Neural cell (in vitro differentiated cells): ENCODE data around the gene SHROOM4. TPM values are rescaled to one million over a fixed set of nuclear protein-coding genes. Genes with fewer than 3 reads are reported as not detected.

Source experiments
- H2AFZ ChIP-seq: fragments of 200-600, 300-800 bp; sonication (generic), shearing (Covaris generic); 2 replicates; pipeline ENCODE4 v1.6.0; 2014; ENCODE audit warnings: low read depth, mild to moderate bottlenecking, antibody characterized with exemption, low read length, moderate library complexity
- H3F3A ChIP-seq: fragments of 200-600 bp; shearing (Covaris generic); 2 replicates; pipeline ENCODE4 v1.6.1; 2016; ENCODE audit warnings: mild to moderate bottlenecking, moderate library complexity, mixed read lengths, antibody characterized with exemption, low read length; ENCODE audit not compliant: insufficient read depth, poor library complexity, severe bottlenecking
- H3K27ac ChIP-seq: fragments of 200-600, 300-800 bp; sonication (generic), shearing (Covaris generic); 2 replicates; pipeline ENCODE4 v1.5.1; 2014; ENCODE audit warnings: mild to moderate bottlenecking, low read length, moderate library complexity
- H3K27me3 ChIP-seq: fragments of 300-800, 200-600 bp; sonication (generic), shearing (Covaris generic); 2 replicates; pipeline ENCODE4 v1.6.0; 2014; ENCODE audit warnings: mild to moderate bottlenecking, low read depth, low read length, moderate library complexity; ENCODE audit not compliant: insufficient read depth
- H3K36me3 ChIP-seq: fragments of 300-800, 200-600 bp; sonication (generic), shearing (Covaris generic); 2 replicates; pipeline ENCODE4 v1.5.1; 2014; ENCODE audit warnings: mild to moderate bottlenecking, antibody characterized with exemption, low read length, moderate library complexity; ENCODE audit not compliant: insufficient read depth
- H3K4me2 ChIP-seq: fragments of 300-800, 200-600 bp; sonication (generic), shearing (Covaris generic); 2 replicates; pipeline ENCODE4 v1.6.0; 2014; ENCODE audit warnings: mild to moderate bottlenecking, low read length
- H3K4me3 ChIP-seq: fragments of 300-800, 200-600 bp; sonication (generic), shearing (Covaris generic); 2 replicates; pipeline ENCODE4 v1.5.1; 2014; ENCODE audit warnings: mild to moderate bottlenecking, low read length, moderate library complexity
- H3K79me2 ChIP-seq: fragments of 200-600 bp; shearing (Covaris generic); replicated peaks from 2 replicates; pipeline ENCODE4 v1.6.0; 2014; ENCODE audit warnings: mild to moderate bottlenecking, low read length, moderate library complexity; ENCODE audit not compliant: insufficient read depth
- H3K9ac ChIP-seq: fragments of 300-800, 200-600 bp; sonication (generic), shearing (Covaris generic); 2 replicates; pipeline ENCODE4 v1.6.1; 2016; ENCODE audit warnings: mild to moderate bottlenecking, low read length, mixed read lengths
- H3K9me2 ChIP-seq: fragments of 200-600 bp; shearing (Covaris generic); 2 replicates; pipeline ENCODE4 v1.6.1; 2016; ENCODE audit warnings: mild to moderate bottlenecking, low read length, mixed read lengths; ENCODE audit not compliant: insufficient read depth
- H3K9me3 ChIP-seq: fragments of 200-600, 300-800 bp; sonication (generic), shearing (Covaris generic); 2 replicates; pipeline ENCODE4 v1.6.1; 2016; ENCODE audit warnings: mild to moderate bottlenecking, mixed run types, low read length, moderate library complexity, mixed read lengths
- H4K20me1 ChIP-seq: fragments of 200-600 bp; shearing (Covaris generic); 2 replicates; pipeline ENCODE4 v1.6.1; 2016; ENCODE audit warnings: mild to moderate bottlenecking, mixed run types; ENCODE audit not compliant: insufficient read depth
- CTCF ChIP-seq: fragments of 450-650 bp; IDR thresholded peaks from 2 replicates; pipeline ENCODE4 v1.5.1; 2014; ENCODE audit warnings: antibody characterized with exemption, mild to moderate bottlenecking, moderate library complexity; ENCODE audit not compliant: poor library complexity, severe bottlenecking
- EP300 ChIP-seq: fragments of 450-650 bp; conservative IDR thresholded peaks from 2 replicates; pipeline ENCODE4 v1.6.1; 2014; ENCODE audit warnings: antibody characterized with exemption, mild to moderate bottlenecking, moderate library complexity; ENCODE audit not compliant: poor library complexity, severe bottlenecking
- EZH2 ChIP-seq: fragments of 200-600, 300-800 bp; shearing (Covaris generic), sonication (generic); IDR thresholded peaks from 2 replicates; pipeline ENCODE4 v1.6.1; 2014; ENCODE audit warnings: antibody characterized with exemption, low read length, borderline replicate concordance, mild to moderate bottlenecking; ENCODE audit not compliant: insufficient read depth, poor library complexity, severe bottlenecking
- MXI1 ChIP-seq: fragments of 450-650 bp; conservative IDR thresholded peaks from 2 replicates; pipeline ENCODE4 v1.6.1; 2014; ENCODE audit warnings: antibody characterized with exemption, mild to moderate bottlenecking; ENCODE audit not compliant: poor library complexity, severe bottlenecking
- POLR2AphosphoS5 ChIP-seq: IDR thresholded peaks from 2 replicates; pipeline ENCODE4 v1.6.1; 2012
- RAD21 ChIP-seq: fragments of 450-650 bp; conservative IDR thresholded peaks from 2 replicates; pipeline ENCODE4 v1.6.1; 2014; ENCODE audit warnings: antibody characterized with exemption, mild to moderate bottlenecking, moderate library complexity
- REST ChIP-seq: IDR thresholded peaks from 2 replicates; pipeline ENCODE4 v1.6.1; 2012; ENCODE audit warnings: borderline replicate concordance
- SMC3 ChIP-seq: fragments of 450-650 bp; conservative IDR thresholded peaks from 2 replicates; pipeline ENCODE4 v1.6.1; 2014; ENCODE audit warnings: antibody characterized with exemption, mild to moderate bottlenecking, moderate library complexity; ENCODE audit not compliant: poor library complexity
- TAF1 ChIP-seq: IDR thresholded peaks from 2 replicates; pipeline ENCODE4 v1.6.1; 2012; ENCODE audit warnings: low read depth
- polyA plus RNA-seq: library from polyadenylated mRNA; depleted of rRNA; stranded (reverse); fragments of >200 nt; gene quantifications from 2 replicates; pipeline ENCODE4 v1.2.3, GENCODE V29; 2014
- small RNA-seq, 3 experiments: library from RNA; depleted of rRNA; stranded (forward); fragments of <200 nt; gene quantifications; one replicate each; pipeline ENCODE3, GENCODE V24; 2012

SHROOM4 gene
- polyA plus RNA-seq, 1 donor from 2014 or later, result 1.4 TPM

- no peak for TF ChIP-seq MXI1
- no peak for TF ChIP-seq SMC3
- TF ChIP-seq TAF1, result no peak
Observed at GRCh38 chrX:50567636-50568035, 246.4 kb downstream of the SHROOM4 start (continued).

- no peaks in the 10 kb centered on the region for H3F3A ChIP-seq
- H3K79me2 ChIP-seq, result no peaks in the 10 kb centered on the region
- no peaks in the 10 kb centered on the region for H3K27me3 ChIP-seq
- no peak overlapping the region for H3K4me3 ChIP-seq
- H3K4me2 ChIP-seq, result no peak overlapping the region
- no peak overlapping the region for H2AFZ ChIP-seq
- no peaks in the 10 kb centered on the region for H3K9me2 ChIP-seq
- H3K9ac ChIP-seq, result no peak overlapping the region
- no peaks in the 10 kb centered on the region for H3K9me3 ChIP-seq
- no peaks in the 10 kb centered on the region for H3K36me3 ChIP-seq
- no peak overlapping the region for H3K27ac ChIP-seq
- no peaks in the 10 kb centered on the region for H4K20me1 ChIP-seq
- no peak for TF ChIP-seq RAD21
- TF ChIP-seq EZH2, result no peak
- TF ChIP-seq MXI1, result no peak
- TF ChIP-seq EP300, result no peak
- TF ChIP-seq TAF1, result no peak
- no peak for TF ChIP-seq CTCF
- no peak for TF ChIP-seq REST
- TF ChIP-seq SMC3, result no peak
- no peak for TF ChIP-seq POLR2AphosphoS5
Observed at GRCh38 chrX:50565718-50566117, 248.3 kb downstream of the SHROOM4 start.

Small RNA genes within 50 kb of the gene (small RNA-seq; reads per million reads assigned to genes)
- 0 reads per million in 3 experiments for gene RNU6-935P

Other genes with a start within 250 kb of the SHROOM4 start
- gene BMP15, start 96.5 kb upstream of the SHROOM4 start, polyA plus RNA-seq, result not detected in 2 replicates